Measurements from ENCODE around the gene HPCAL4. TPM values are rescaled to one million over a fixed set of nuclear protein-coding genes. Genes with fewer than 3 reads are reported as not detected.

HPCAL4 gene
- polyA plus RNA-seq, 1 experiment = not detected

- TF ChIP-seq CTCF (IDR thresholded peaks at IDR 0.05; ENCODE audit: insufficient read depth, low read depth, low read length) = no peak
- POLR2A ChIA-PET = no interaction called here
- H3K4me3 ChIP-seq (ENCODE audit: low read depth, low read length) = no peak overlapping the region
- no peak for DNase-seq (ENCODE audit: low read depth)
- no peaks in the 10 kb centered on the region for H3K36me3 ChIP-seq (ENCODE audit: control insufficient read depth, insufficient read depth, low read length)
- CTCF ChIA-PET = interaction anchor here (2.6 to 15.3 kb wide), 3 partner anchors 19 to 554 kb away, joined by 6 to 448 read pairs (median 137); partner anchors contain the start of gene NT5C1A
- H3K27me3 ChIP-seq (ENCODE audit: control insufficient read depth, insufficient read depth, low read length) = peaks cover 5% of the 10 kb centered on the region
Observed at GRCh38 chr1:39652105-39652504, 39.1 kb downstream of the HPCAL4 start.

- Histone ChIP-seq H3K36me3 (ENCODE audit: control insufficient read depth, insufficient read depth, low read length) (no peaks in the 10 kb centered on the region), H3K4me3 (ENCODE audit: low read depth, low read length) (no peak overlapping the region), H3K27me3 (ENCODE audit: control insufficient read depth, insufficient read depth, low read length) (peaks cover 5% of the 10 kb centered on the region)
- POLR2A ChIA-PET = no interaction called here
- CTCF ChIA-PET = interaction anchor here (1.0 to 15.3 kb wide), 2 partner anchors 44 to 68 kb away, joined by 3 to 448 read pairs; no protein-coding TSS in a partner anchor
- DNase-seq (ENCODE audit: low read depth) = no peak
- no peak for TF ChIP-seq CTCF (IDR thresholded peaks at IDR 0.05; ENCODE audit: insufficient read depth, low read depth, low read length)
Observed at GRCh38 chr1:39650431-39650830, 40.8 kb downstream of the HPCAL4 start.

GRCh38 chr1:39649636-39650185, 41.5 kb downstream of the HPCAL4 start:
- Histone ChIP-seq H3K4me3 (ENCODE audit: low read depth, low read length) (no peak overlapping the region), H3K27me3 (ENCODE audit: control insufficient read depth, insufficient read depth, low read length) (peaks cover 5% of the 10 kb centered on the region), H3K36me3 (ENCODE audit: control insufficient read depth, insufficient read depth, low read length) (no peaks in the 10 kb centered on the region)
- ChIA-PET CTCF (interaction anchor here (0.6 to 15.3 kb wide), 3 partner anchors 9 to 55 kb away, joined by 3 to 448 read pairs (median 38); no protein-coding TSS in a partner anchor), POLR2A (no interaction called here)
- DNase-seq (ENCODE audit: low read depth) = no peak
- no peak for TF ChIP-seq CTCF (IDR thresholded peaks at IDR 0.05; ENCODE audit: insufficient read depth, low read depth, low read length)

- no peak overlapping the region for H3K4me3 ChIP-seq (ENCODE audit: low read depth, low read length)
- ChIA-PET POLR2A (no interaction called here), CTCF (interaction anchor here (1.5 to 15.3 kb wide), 4 partner anchors 10 to 43 kb away, joined by 4 to 448 read pairs (median 24); partner anchors contain the start of gene NT5C1A)
- no peaks in the 10 kb centered on the region for H3K36me3 ChIP-seq (ENCODE audit: control insufficient read depth, insufficient read depth, low read length)
- no peak for TF ChIP-seq CTCF (IDR thresholded peaks at IDR 0.05; ENCODE audit: insufficient read depth, low read depth, low read length)
- H3K27me3 ChIP-seq (ENCODE audit: control insufficient read depth, insufficient read depth, low read length) = peaks cover 2% of the 10 kb centered on the region; the same call in 1 of the 2 replicates
- DNase-seq (ENCODE audit: low read depth) = no peak
Observed at GRCh38 chr1:39648496-39648895, 42.7 kb downstream of the HPCAL4 start.

GRCh38 chr1:39647247-39647646, 44.0 kb downstream of the HPCAL4 start:
- no peak for TF ChIP-seq CTCF (IDR thresholded peaks at IDR 0.05; ENCODE audit: insufficient read depth, low read depth, low read length)
- CTCF ChIA-PET = interaction anchor here (0.6 to 15.3 kb wide), 10 partner anchors 8 to 566 kb away, joined by 3 to 448 read pairs (median 8); partner anchors contain the start of gene NT5C1A
- POLR2A ChIA-PET = interaction anchor here (0.6 kb wide), 1 partner anchor 22 kb away, joined by 5 read pairs; no protein-coding TSS in a partner anchor
- Histone ChIP-seq H3K4me3 (ENCODE audit: low read depth, low read length) (no peak overlapping the region), H3K27me3 (ENCODE audit: control insufficient read depth, insufficient read depth, low read length) (peaks cover 2% of the 10 kb centered on the region; the same call in 1 of the 2 replicates), H3K36me3 (ENCODE audit: control insufficient read depth, insufficient read depth, low read length) (no peaks in the 10 kb centered on the region)
- no peak for DNase-seq (ENCODE audit: low read depth)

Data from BJ (cell line).